ENCODE results near the gene SLC5A3.

SLC5A3 gene

DNA sequence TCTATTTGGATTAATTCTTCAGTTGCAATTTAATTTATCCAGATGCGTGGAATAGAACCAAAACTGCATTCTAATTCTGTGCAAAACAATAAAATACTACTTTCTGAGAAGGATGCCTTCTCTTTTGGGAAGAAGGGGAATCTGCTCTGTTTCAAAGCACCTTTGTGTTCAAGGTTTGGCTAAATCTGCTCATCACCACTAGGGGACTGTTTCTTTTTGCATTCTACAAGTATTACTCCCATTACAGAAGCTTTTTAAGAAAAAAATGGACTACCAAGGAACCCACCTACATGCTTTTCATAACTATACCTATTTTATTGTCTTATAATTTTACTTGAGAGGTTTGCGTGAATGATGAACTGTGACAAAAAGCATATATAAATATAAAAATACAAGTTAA is 18.2 kb downstream of the SLC5A3 start:
- no peak for ATAC-seq

DNA sequence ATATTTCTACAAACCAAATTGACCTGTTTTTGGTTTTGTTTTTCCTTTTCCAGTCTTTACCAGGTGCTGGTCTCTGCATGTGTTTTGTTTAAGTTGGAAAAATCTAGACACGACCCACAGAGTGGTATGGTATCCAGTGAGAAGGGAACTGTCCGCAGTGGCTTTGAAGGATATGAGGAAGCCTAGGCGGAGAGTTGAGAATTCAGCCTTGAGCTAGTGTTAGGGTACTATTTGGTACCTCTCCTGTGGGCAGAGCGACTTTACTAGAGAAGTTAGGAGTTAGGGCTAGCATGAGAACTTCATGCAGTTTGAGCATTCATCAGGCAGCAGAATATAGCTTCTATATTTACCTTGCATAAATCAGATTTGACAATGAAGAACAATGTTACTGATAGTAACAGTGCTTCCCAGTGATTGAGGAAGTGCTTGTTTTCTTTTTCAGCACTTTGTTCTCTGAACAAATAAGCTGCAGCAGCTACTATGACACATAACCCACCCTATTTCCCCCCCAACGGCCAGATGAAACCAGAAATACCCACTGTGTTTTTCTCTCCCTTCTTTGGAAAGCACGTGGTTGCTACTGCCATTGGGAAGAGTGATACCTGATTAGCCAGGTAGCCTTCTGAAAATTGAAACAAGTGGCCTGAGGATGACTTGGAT is 19.0 kb downstream of the SLC5A3 start:
- TF ChIP-seq ARNTL (CRISPR knock-in tag; IDR thresholded peaks at IDR 0.05; ENCODE audit: borderline replicate concordance, low read depth) (no peak), OSR1 (CRISPR knock-in tag; IDR thresholded peaks at IDR 0.05) (no peak), PPARA (CRISPR knock-in tag; IDR thresholded peaks at IDR 0.05; ENCODE audit: borderline replicate concordance) (no peak), TCF4 (CRISPR knock-in tag; IDR thresholded peaks at IDR 0.05; ENCODE audit: borderline replicate concordance) (no peak), TOX (CRISPR knock-in tag; IDR thresholded peaks at IDR 0.05; ENCODE audit: borderline replicate concordance) (no peak), ZFP3 (CRISPR knock-in tag; IDR thresholded peaks at IDR 0.05) (no peak), SNAI2 (CRISPR knock-in tag; IDR thresholded peaks at IDR 0.05) (no peak), BACH2 (CRISPR knock-in tag; IDR thresholded peaks at IDR 0.05; ENCODE audit: borderline replicate concordance) (no peak), GLIS3 (CRISPR knock-in tag; IDR thresholded peaks at IDR 0.05) (no peak)
- no peak for ATAC-seq

More for the DNA sequence above, 18.2 kb downstream of the SLC5A3 start:
- TF ChIP-seq TCF4 (CRISPR knock-in tag; IDR thresholded peaks at IDR 0.05; ENCODE audit: borderline replicate concordance) (no peak), ARNTL (CRISPR knock-in tag; IDR thresholded peaks at IDR 0.05; ENCODE audit: borderline replicate concordance, low read depth) (no peak), SNAI2 (CRISPR knock-in tag; IDR thresholded peaks at IDR 0.05) (no peak), ISL1 (CRISPR knock-in tag; IDR thresholded peaks at IDR 0.05) (no peak), OSR1 (CRISPR knock-in tag; IDR thresholded peaks at IDR 0.05) (no peak), ZFP3 (CRISPR knock-in tag; IDR thresholded peaks at IDR 0.05) (no peak), ESRRG (CRISPR knock-in tag; IDR thresholded peaks at IDR 0.05) (no peak), RARB (CRISPR knock-in tag; IDR thresholded peaks at IDR 0.05) (no peak), CSDC2 (CRISPR knock-in tag; IDR thresholded peaks at IDR 0.05) (no peak), BACH2 (CRISPR knock-in tag; IDR thresholded peaks at IDR 0.05; ENCODE audit: borderline replicate concordance) (no peak)
- TF ChIP-seq, protein P1, sequence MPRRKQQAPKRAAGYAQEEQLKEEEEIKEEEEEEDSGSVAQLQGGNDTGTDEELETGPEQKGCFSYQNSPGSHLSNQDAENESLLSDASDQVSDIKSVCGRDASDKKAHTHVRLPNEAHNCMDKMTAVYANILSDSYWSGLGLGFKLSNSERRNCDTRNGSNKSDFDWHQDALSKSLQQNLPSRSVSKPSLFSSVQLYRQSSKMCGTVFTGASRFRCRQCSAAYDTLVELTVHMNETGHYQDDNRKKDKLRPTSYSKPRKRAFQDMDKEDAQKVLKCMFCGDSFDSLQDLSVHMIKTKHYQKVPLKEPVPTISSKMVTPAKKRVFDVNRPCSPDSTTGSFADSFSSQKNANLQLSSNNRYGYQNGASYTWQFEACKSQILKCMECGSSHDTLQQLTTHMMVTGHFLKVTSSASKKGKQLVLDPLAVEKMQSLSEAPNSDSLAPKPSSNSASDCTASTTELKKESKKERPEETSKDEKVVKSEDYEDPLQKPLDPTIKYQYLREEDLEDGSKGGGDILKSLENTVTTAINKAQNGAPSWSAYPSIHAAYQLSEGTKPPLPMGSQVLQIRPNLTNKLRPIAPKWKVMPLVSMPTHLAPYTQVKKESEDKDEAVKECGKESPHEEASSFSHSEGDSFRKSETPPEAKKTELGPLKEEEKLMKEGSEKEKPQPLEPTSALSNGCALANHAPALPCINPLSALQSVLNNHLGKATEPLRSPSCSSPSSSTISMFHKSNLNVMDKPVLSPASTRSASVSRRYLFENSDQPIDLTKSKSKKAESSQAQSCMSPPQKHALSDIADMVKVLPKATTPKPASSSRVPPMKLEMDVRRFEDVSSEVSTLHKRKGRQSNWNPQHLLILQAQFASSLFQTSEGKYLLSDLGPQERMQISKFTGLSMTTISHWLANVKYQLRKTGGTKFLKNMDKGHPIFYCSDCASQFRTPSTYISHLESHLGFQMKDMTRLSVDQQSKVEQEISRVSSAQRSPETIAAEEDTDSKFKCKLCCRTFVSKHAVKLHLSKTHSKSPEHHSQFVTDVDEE (CRISPR knock-in tag; IDR thresholded peaks at IDR 0.05): no peak
- TF ChIP-seq, protein P2, sequence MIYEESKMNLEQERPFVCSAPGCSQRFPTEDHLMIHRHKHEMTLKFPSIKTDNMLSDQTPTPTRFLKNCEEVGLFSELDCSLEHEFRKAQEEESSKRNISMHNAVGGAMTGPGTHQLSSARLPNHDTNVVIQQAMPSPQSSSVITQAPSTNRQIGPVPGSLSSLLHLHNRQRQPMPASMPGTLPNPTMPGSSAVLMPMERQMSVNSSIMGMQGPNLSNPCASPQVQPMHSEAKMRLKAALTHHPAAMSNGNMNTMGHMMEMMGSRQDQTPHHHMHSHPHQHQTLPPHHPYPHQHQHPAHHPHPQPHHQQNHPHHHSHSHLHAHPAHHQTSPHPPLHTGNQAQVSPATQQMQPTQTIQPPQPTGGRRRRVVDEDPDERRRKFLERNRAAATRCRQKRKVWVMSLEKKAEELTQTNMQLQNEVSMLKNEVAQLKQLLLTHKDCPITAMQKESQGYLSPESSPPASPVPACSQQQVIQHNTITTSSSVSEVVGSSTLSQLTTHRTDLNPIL (CRISPR knock-in tag; IDR thresholded peaks at IDR 0.05; ENCODE audit: low read depth): no peak

DNA sequence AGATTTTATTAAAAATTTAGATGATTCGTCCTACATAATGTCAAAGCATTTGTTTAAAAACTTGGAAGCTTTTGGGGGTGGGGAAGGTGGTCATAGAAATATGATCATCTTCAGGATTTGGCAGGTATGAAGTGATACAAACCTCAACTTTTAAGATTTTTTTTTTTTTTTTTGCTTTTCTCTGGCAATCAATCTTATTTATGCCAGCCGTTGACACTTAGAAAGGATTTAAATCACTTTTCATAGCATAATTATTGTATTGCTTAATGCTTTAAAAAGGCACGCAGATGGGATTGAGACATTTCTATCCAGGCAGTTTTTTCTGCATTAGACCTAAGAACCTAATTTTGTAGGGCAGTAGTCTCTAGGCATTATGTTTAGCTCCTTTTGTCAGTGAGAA is 19.7 kb downstream of the SLC5A3 start:
- TF ChIP-seq CSDC2 (CRISPR knock-in tag; IDR thresholded peaks at IDR 0.05): no peak
- no peak for TF ChIP-seq ZNF565 (CRISPR knock-in tag; conservative IDR thresholded peaks at IDR 0.05; ENCODE audit: low read depth)
- no peak for TF ChIP-seq ZFP30 (CRISPR knock-in tag; IDR thresholded peaks at IDR 0.05)
- no peak for TF ChIP-seq GLIS3 (CRISPR knock-in tag; IDR thresholded peaks at IDR 0.05)
- TF ChIP-seq, protein P3, sequence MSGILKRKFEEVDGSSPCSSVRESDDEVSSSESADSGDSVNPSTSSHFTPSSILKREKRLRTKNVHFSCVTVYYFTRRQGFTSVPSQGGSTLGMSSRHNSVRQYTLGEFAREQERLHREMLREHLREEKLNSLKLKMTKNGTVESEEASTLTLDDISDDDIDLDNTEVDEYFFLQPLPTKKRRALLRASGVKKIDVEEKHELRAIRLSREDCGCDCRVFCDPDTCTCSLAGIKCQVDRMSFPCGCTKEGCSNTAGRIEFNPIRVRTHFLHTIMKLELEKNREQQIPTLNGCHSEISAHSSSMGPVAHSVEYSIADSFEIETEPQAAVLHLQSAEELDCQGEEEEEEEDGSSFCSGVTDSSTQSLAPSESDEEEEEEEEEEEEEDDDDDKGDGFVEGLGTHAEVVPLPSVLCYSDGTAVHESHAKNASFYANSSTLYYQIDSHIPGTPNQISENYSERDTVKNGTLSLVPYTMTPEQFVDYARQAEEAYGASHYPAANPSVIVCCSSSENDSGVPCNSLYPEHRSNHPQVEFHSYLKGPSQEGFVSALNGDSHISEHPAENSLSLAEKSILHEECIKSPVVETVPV (CRISPR knock-in tag; IDR thresholded peaks at IDR 0.05): no peak
- TF ChIP-seq, protein P4, sequence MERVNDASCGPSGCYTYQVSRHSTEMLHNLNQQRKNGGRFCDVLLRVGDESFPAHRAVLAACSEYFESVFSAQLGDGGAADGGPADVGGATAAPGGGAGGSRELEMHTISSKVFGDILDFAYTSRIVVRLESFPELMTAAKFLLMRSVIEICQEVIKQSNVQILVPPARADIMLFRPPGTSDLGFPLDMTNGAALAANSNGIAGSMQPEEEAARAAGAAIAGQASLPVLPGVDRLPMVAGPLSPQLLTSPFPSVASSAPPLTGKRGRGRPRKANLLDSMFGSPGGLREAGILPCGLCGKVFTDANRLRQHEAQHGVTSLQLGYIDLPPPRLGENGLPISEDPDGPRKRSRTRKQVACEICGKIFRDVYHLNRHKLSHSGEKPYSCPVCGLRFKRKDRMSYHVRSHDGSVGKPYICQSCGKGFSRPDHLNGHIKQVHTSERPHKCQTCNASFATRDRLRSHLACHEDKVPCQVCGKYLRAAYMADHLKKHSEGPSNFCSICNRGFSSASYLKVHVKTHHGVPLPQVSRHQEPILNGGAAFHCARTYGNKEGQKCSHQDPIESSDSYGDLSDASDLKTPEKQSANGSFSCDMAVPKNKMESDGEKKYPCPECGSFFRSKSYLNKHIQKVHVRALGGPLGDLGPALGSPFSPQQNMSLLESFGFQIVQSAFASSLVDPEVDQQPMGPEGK (CRISPR knock-in tag; IDR thresholded peaks at IDR 0.05; ENCODE audit: borderline replicate concordance): no peak
- TF ChIP-seq TOX (CRISPR knock-in tag; IDR thresholded peaks at IDR 0.05; ENCODE audit: borderline replicate concordance): no peak
- no peak for TF ChIP-seq ZNF8 (CRISPR knock-in tag; IDR thresholded peaks at IDR 0.05)
- TF ChIP-seq SNAI2 (CRISPR knock-in tag; IDR thresholded peaks at IDR 0.05): no peak
- TF ChIP-seq ARNTL (CRISPR knock-in tag; IDR thresholded peaks at IDR 0.05; ENCODE audit: borderline replicate concordance, low read depth): no peak
- no peak for TF ChIP-seq RARB (CRISPR knock-in tag; IDR thresholded peaks at IDR 0.05)
- ATAC-seq: no peak

DNA sequence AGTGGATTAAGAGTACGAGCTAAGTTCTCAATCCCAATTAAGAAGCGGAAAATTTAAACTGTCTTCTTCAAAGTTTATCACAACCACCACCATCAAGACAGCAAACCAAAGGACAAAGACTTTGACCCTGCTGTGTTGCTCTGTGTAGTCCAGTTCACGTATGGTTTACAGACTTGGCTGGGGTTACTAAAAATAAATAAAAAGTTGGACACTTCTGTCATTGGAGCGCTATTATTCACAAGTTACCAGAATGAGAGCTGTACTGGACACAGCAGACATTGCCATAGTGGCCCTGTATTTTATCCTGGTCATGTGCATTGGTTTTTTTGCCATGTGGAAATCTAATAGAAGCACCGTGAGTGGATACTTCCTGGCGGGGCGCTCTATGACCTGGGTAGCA is 21.6 kb downstream of the SLC5A3 start:
- no peak for TF ChIP-seq ARNTL (CRISPR knock-in tag; IDR thresholded peaks at IDR 0.05; ENCODE audit: borderline replicate concordance, low read depth)
- no peak for TF ChIP-seq PPARA (CRISPR knock-in tag; IDR thresholded peaks at IDR 0.05; ENCODE audit: borderline replicate concordance)
- no peak for TF ChIP-seq TOX (CRISPR knock-in tag; IDR thresholded peaks at IDR 0.05; ENCODE audit: borderline replicate concordance)
- no peak for TF ChIP-seq ZNF8 (CRISPR knock-in tag; IDR thresholded peaks at IDR 0.05)
- TF ChIP-seq GLIS3 (CRISPR knock-in tag; IDR thresholded peaks at IDR 0.05): no peak
- no peak for TF ChIP-seq ZC3H10 (CRISPR knock-in tag; IDR thresholded peaks at IDR 0.05)
- no peak for TF ChIP-seq CSDC2 (CRISPR knock-in tag; IDR thresholded peaks at IDR 0.05)
- TF ChIP-seq, protein P5, sequence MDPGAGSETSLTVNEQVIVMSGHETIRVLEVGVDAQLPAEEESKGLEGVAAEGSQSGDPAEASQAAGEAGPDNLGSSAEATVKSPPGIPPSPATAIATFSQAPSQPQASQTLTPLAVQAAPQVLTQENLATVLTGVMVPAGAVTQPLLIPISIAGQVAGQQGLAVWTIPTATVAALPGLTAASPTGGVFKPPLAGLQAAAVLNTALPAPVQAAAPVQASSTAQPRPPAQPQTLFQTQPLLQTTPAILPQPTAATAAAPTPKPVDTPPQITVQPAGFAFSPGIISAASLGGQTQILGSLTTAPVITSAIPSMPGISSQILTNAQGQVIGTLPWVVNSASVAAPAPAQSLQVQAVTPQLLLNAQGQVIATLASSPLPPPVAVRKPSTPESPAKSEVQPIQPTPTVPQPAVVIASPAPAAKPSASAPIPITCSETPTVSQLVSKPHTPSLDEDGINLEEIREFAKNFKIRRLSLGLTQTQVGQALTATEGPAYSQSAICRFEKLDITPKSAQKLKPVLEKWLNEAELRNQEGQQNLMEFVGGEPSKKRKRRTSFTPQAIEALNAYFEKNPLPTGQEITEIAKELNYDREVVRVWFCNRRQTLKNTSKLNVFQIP (CRISPR knock-in tag; IDR thresholded peaks at IDR 0.05; ENCODE audit: borderline replicate concordance, low read depth): no peak
- no peak for TF ChIP-seq ESRRG (CRISPR knock-in tag; IDR thresholded peaks at IDR 0.05)
- TF ChIP-seq, protein P1 (CRISPR knock-in tag; IDR thresholded peaks at IDR 0.05): no peak

More for the DNA sequence above, 21.6 kb downstream of the SLC5A3 start:
- no peak for ATAC-seq
